Panc1 (cell line): ENCODE results near the gene FN3KRP. TPM values are rescaled to one million over a fixed set of nuclear protein-coding genes. Genes with fewer than 3 reads are reported as not detected.

ENCODE experiments used
- ATAC-seq: fragments of 200-7000 bp; cut with Tn5 transposase; 2 replicates; pipeline ENCODE4 v1.9.1; 2020; ENCODE audit warnings: mild to moderate bottlenecking, moderate library complexity
- BruUV-seq: library from RNA; stranded (reverse); fragments of 400-500 nt; replicated peaks from 2 replicates; lab custom pipeline; 2021; lab: Mats Ljungman, UMichigan
- CTCF ChIA-PET: fragments of 300-600 bp; sonication (Branson Sonifier 250); formaldehyde crosslinking; loops from one replicate; lab custom pipeline; 2022; ENCODE audit warnings: antibody characterized with exemption; lab: Charles Lee
- POLR2A ChIA-PET: fragments of 300-600 bp; sonication (Branson Sonifier 250); formaldehyde crosslinking; loops from one replicate; lab custom pipeline; 2022; ENCODE audit warnings: antibody characterized with exemption; lab: Charles Lee
- DNase-seq: peaks from one replicate; pipeline ENCODE4 v3.0.0-alpha.2; 2010; ENCODE audit warnings: low read depth, low spot score
- H3K27ac ChIP-seq: 2 replicates; pipeline ENCODE4 v1.5.1; 2011; ENCODE audit warnings: mild to moderate bottlenecking, low read length, inconsistent platforms
- H3K27me3 ChIP-seq: fragments of 200-500 bp; sonication (Bioruptor generic); 2 replicates; pipeline ENCODE4 v1.6.0; 2014; ENCODE audit warnings: low read length, inconsistent platforms; ENCODE audit not compliant: control insufficient read depth, insufficient read depth
- H3K36me3 ChIP-seq: fragments of 200-500 bp; sonication (Bioruptor generic); 2 replicates; pipeline ENCODE4 v1.5.1; 2014; ENCODE audit warnings: inconsistent platforms, mild to moderate bottlenecking, low read length, moderate library complexity; ENCODE audit not compliant: control insufficient read depth, insufficient read depth
- H3K4me1 ChIP-seq: 2 replicates; pipeline ENCODE4 v1.5.1; 2011; ENCODE audit warnings: inconsistent platforms, mild to moderate bottlenecking, low read length, moderate library complexity; ENCODE audit not compliant: control insufficient read depth, insufficient read depth
- H3K4me3 ChIP-seq, 2 experiments: 2 replicates each; pipeline ENCODE4 v1.5.1; 2011 to 2012; ENCODE audit warnings: low read depth in 2 of 2, low read length in 2 of 2, mild to moderate bottlenecking in 2 of 2, inconsistent platforms in 1 of 2, moderate library complexity in 1 of 2
- H3K9me3 ChIP-seq: fragments of 200-500 bp; sonication (Bioruptor generic); 2 replicates; pipeline ENCODE4 v1.5.1; 2014; ENCODE audit warnings: low read depth, mild to moderate bottlenecking, inconsistent platforms, low read length, moderate library complexity; ENCODE audit not compliant: control insufficient read depth, insufficient read depth
- CTCF ChIP-seq: fragments of 450-650 bp; IDR thresholded peaks from 2 replicates; pipeline ENCODE4 v1.5.1; 2017; ENCODE audit warnings: mild to moderate bottlenecking
- POLR2AphosphoS5 ChIP-seq: IDR thresholded peaks from 2 replicates; pipeline ENCODE4 v1.6.1; 2012; ENCODE audit warnings: mild to moderate bottlenecking, low read depth, low read length, moderate library complexity
- REST ChIP-seq, 2 experiments: IDR thresholded peaks; 2 replicates each; pipeline ENCODE4 v1.6.1; 2011 to 2012; ENCODE audit warnings: low read depth in 2 of 2, control low read depth in 1 of 2, low read length in 1 of 2, mild to moderate bottlenecking in 1 of 2, moderate library complexity in 1 of 2; ENCODE audit not compliant: insufficient read depth in 1 of 2
- SIN3A ChIP-seq: IDR thresholded peaks from 2 replicates; pipeline ENCODE4 v1.6.1; 2012; ENCODE audit warnings: low read depth, mild to moderate bottlenecking, low read length, moderate library complexity, borderline replicate concordance; ENCODE audit not compliant: insufficient read depth
- TCF7L2 ChIP-seq: IDR thresholded peaks from 2 replicates; pipeline ENCODE4 v1.6.1; 2011; ENCODE audit warnings: mild to moderate bottlenecking, low read depth, low read length, inconsistent platforms
- in situ Hi-C: cut with HindIII; loops from 2 replicates; pipeline ENCODE4 v1.10.0; 2016; ENCODE audit warnings: low sequenced_read_pairs, low pct_unique_long_range_greater_than_20kb
- intact Hi-C: fragments of 100-400 bp; cut with micrococcal nuclease; formaldehyde crosslinking; loops from one replicate; pipeline ENCODE4 v1.10.0; 2022; ENCODE audit not compliant: unreplicated experiment
- total RNA-seq: library from RNA; stranded (reverse); gene quantifications from one replicate; pipeline ENCODE4 v1.2.1, GENCODE V29; 2021; ENCODE audit not compliant: unreplicated experiment

Gene FN3KRP
- total RNA-seq, 1 experiment from 2014 or later: 41.0 TPM

GRCh38 chr17:82709024-82709675, 7.4 kb upstream of the FN3KRP start:
- no peak for DNase-seq
- ChIA-PET POLR2A (no interaction called here), CTCF (no interaction called here)
- Histone ChIP-seq H3K36me3 (no peaks in the 10 kb centered on the region), H3K9me3 (no peaks in the 10 kb centered on the region), H3K27me3 (no peaks in the 10 kb centered on the region), H3K4me1 (peaks cover 7% of the 10 kb centered on the region), H3K4me3 (no peak overlapping the region), H3K27ac (no peak overlapping the region)
- no peak for ATAC-seq
- intact Hi-C loops (no loop called here), in situ Hi-C loops (no loop called here)
- TF ChIP-seq POLR2AphosphoS5 (no peak), TCF7L2 (no peak), SIN3A (no peak), CTCF (no peak), REST (IDR thresholded peaks at IDR 0.05; ENCODE audit: insufficient read depth in 1 of 2, low read depth in 2 of 2, low read length in 1 of 2) (no peak)
- no TSS peak for BruUV-seq

GRCh38 chr17:82709676-82710498, 6.6 kb upstream of the FN3KRP start:
- BruUV-seq: no TSS peak
- intact Hi-C loops: no loop called here
- H3K4me1 ChIP-seq: peaks cover 7% of the 10 kb centered on the region
- no peak overlapping the region for H3K4me3 ChIP-seq
- in situ Hi-C loops: no loop called here
- H3K9me3 ChIP-seq: no peaks in the 10 kb centered on the region
- H3K36me3 ChIP-seq: no peaks in the 10 kb centered on the region
- ChIA-PET CTCF (no interaction called here), POLR2A (no interaction called here)
- ATAC-seq (peak; percentile 32), DNase-seq (no peak)
- TF ChIP-seq TCF7L2 (no peak), REST (IDR thresholded peaks at IDR 0.05; ENCODE audit: insufficient read depth in 1 of 2, low read depth in 2 of 2, low read length in 1 of 2) (no peak), SIN3A (no peak), CTCF (no peak), POLR2AphosphoS5 (no peak)
- H3K27ac ChIP-seq: no peak overlapping the region
- H3K27me3 ChIP-seq: no peaks in the 10 kb centered on the region
